ENCODE measurements around the gene SPATA20. TPM values are rescaled to one million over a fixed set of nuclear protein-coding genes. Genes with fewer than 3 reads are reported as not detected.

The SPATA20 gene
- total and polyA plus RNA-seq, 2 of the 13 experiments (the other 11 are each of a cell fraction or from before 2014, with no cell fraction given): 36.1 to 64.8 TPM

GRCh38 chr17:50536683-50537646 lies 10.0 kb upstream of the SPATA20 start:
- POLR2A ChIA-PET: interaction anchor here (1.6 kb wide), 1 partner anchor 51 kb away, joined by 6 read pairs; no protein-coding TSS in a partner anchor
- no peaks in the 10 kb centered on the region for H4K20me1 ChIP-seq (ENCODE audit: insufficient read depth, low read length)
- no peaks in the 10 kb centered on the region for H3K9me3 ChIP-seq (ENCODE audit: low read length)
- TF ChIP-seq NFKB2 (CRISPR knock-in tag; IDR thresholded peaks at IDR 0.05; ENCODE audit: borderline replicate concordance) (no peak), MBD4 (IDR thresholded peaks at IDR 0.05; ENCODE audit: borderline replicate concordance, low read length) (no peak), ZBTB33 (CRISPR knock-in tag; IDR thresholded peaks at IDR 0.05) (peak; percentile 28; the same call in 1 of the 2 replicates), CBX2 (IDR thresholded peaks at IDR 0.05; ENCODE audit: low read depth, low read length) (no peak), CBX2 (CRISPR knock-in tag; IDR thresholded peaks at IDR 0.05; ENCODE audit: low read depth) (no peak), ZNF577 (CRISPR knock-in tag; IDR thresholded peaks at IDR 0.05; ENCODE audit: borderline replicate concordance, low read depth) (no peak), ZNF629 (CRISPR knock-in tag; conservative IDR thresholded peaks at IDR 0.05) (peak; percentile 79), NFIB (CRISPR knock-in tag; IDR thresholded peaks at IDR 0.05; ENCODE audit: borderline replicate concordance) (0 out of 2 replicates have a peak, but pooled peaks have one; percentile 45), AGO2 (optimal IDR thresholded peaks at IDR 0.05; ENCODE audit: low read depth, low read length) (peak; percentile 22), ZBTB38 (CRISPR knock-in tag; IDR thresholded peaks at IDR 0.05) (0 out of 2 replicates have a peak, but pooled peaks have one; percentile 24)
- no peaks in the 10 kb centered on the region for H3K79me2 ChIP-seq (ENCODE audit: insufficient read depth, low read length)
- intact Hi-C loops (cut with micrococcal nuclease; ENCODE audit: unreplicated experiment) (no loop called here), in situ Hi-C loops (cut with HindIII; ENCODE audit: extremely low pct_ligation_motif_present, low pct_unique_long_range_greater_than_20kb) (no loop called here)
- no peak overlapping the region for H3K4me3 ChIP-seq (replicated peaks in 1 of 3; ENCODE audit: insufficient read depth in 1 of 3, low read depth in 2 of 3, low read length in 3 of 3)
- H3K4me1 ChIP-seq (ENCODE audit: insufficient read depth, low read length): peaks cover 77% of the 10 kb centered on the region
- no peak overlapping the region for H3K9ac ChIP-seq (ENCODE audit: insufficient read depth, low read depth, low read length)
- H3K4me2 ChIP-seq (ENCODE audit: low read depth, low read length): no peak overlapping the region
- BruUV-seq (replicated peaks): no TSS peak
- WGBS (ENCODE audit: low lambda C conversion rate): 97% methylated on average over 38 of the region's 45 CpGs
- peaks cover 5 to 18% of the 10 kb centered on the region in 2 experiments; a peak in 4 of 5 replicates for H3K27me3 ChIP-seq (ENCODE audit: control insufficient read depth in 1 of 2, insufficient read depth in 2 of 2, low read length in 2 of 2)
- no peak for DNase-seq (ENCODE audit: low spot score)
- CTCF ChIA-PET (ENCODE audit: low intra/inter-chr PET ratio, low total read pairs): no interaction called here
- no peak for ATAC-seq
- H3K27ac ChIP-seq (ENCODE audit: extremely low read length, insufficient read depth, low read length): no peak overlapping the region
- no peak overlapping the region for H2AFZ ChIP-seq (ENCODE audit: low read length)
- peak; percentile 48 for FAIRE-seq
- H3K36me3 ChIP-seq (replicated peaks in 1 of 2; ENCODE audit: control insufficient read depth in 1 of 2, insufficient read depth in 2 of 2, low read length in 2 of 2): no peaks in the 10 kb centered on the region

Measured in HepG2 (cell line).